Neural progenitor cell (in vitro differentiated cells): ENCODE results near the gene SLC17A7.

Experiments used
- CTCF ChIP-seq: fragments of 200-600 bp; sonication (generic); IDR thresholded peaks from 2 replicates; pipeline ENCODE4 v1.5.1; 2017; ENCODE audit warnings: antibody characterized with exemption, mild to moderate bottlenecking
- EZH2 ChIP-seq: fragments of 200-600 bp; sonication (generic); IDR thresholded peaks from 2 replicates; pipeline ENCODE4 v1.6.1; 2017; ENCODE audit warnings: antibody characterized with exemption, mild to moderate bottlenecking, moderate library complexity
- EZH2phosphoT487 ChIP-seq: fragments of 200-600 bp; sonication (generic); IDR thresholded peaks from 2 replicates; pipeline ENCODE4 v1.6.1; 2017; ENCODE audit warnings: antibody characterized with exemption

- no peak for TF ChIP-seq CTCF
- TF ChIP-seq EZH2: peak; percentile 56
- no peak for TF ChIP-seq EZH2phosphoT487
These were observed 13.3 kb downstream of the SLC17A7 start for GRCh38 chr19:49427855-49428546.
